Stimulated activated CD4-positive, alpha-beta T cell treated with anti-CD3 and anti-CD28 coated beads, Interleukin-2, amount 100 ng/mL, for 24 hours (primary cell): ENCODE results near the gene SBK2.
A peak's percentile ranks its signal among the peaks of the same experiment; 100 is the strongest.
"Not testable (repeated sequence)": the region's sequence is repeated elsewhere in the genome, so short reads cannot be mapped to it uniquely, and the experiment has no call there.

Source experiments
- DNase-seq, 2 donors: peaks; one replicate each; pipeline ENCODE4 v3.0.0-alpha.2; 2020

SBK2 gene, protein sequence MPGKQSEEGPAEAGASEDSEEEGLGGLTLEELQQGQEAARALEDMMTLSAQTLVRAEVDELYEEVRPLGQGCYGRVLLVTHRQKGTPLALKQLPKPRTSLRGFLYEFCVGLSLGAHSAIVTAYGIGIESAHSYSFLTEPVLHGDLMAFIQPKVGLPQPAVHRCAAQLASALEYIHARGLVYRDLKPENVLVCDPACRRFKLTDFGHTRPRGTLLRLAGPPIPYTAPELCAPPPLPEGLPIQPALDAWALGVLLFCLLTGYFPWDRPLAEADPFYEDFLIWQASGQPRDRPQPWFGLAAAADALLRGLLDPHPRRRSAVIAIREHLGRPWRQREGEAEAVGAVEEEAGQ

DNA sequence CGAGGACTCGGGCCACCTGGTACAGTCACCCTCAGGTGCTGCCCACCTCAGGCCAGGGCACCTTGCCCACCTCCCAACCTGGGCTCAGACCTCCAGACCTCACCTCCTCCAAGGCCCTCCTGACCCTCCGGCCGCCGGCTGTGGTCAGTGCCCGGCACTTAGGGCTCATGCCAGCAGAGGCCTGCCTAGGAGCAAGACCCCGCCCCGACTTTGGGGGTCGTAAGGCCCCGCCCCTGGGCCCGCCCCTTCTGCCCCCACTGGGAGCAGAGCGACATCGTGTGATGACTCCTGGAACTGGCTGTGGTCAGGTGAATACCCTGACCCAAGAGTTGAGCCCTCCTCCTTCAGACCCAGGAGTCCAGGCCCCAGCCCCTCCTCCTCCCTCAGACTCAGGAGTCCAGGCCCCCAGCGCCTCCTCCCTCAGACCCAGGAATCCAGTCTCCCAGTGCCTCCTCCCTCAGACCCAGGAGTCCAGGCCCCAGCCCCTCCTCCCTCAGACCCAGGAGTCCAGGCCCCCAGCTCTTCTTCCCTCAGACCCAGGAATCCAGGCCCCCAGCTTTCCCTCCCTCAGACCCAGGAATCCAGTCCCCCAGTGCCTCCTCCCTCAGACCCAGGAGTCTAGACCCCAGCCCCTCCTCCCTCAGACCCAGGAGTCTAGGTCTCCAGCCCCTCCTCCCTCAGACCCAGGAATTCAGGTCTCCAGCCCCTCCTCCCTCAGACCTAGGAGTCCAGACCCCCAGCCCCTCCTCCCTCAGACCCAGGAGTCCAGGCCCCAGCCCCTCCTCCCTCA lies at the start of gene SBK2:
Gene SBK2, minus strand, starts transcription at position 183 of the 790 bp plus-strand sequence. CDS start 839 bp downstream, outside the sequence.
- no peak for DNase-seq

DNA sequence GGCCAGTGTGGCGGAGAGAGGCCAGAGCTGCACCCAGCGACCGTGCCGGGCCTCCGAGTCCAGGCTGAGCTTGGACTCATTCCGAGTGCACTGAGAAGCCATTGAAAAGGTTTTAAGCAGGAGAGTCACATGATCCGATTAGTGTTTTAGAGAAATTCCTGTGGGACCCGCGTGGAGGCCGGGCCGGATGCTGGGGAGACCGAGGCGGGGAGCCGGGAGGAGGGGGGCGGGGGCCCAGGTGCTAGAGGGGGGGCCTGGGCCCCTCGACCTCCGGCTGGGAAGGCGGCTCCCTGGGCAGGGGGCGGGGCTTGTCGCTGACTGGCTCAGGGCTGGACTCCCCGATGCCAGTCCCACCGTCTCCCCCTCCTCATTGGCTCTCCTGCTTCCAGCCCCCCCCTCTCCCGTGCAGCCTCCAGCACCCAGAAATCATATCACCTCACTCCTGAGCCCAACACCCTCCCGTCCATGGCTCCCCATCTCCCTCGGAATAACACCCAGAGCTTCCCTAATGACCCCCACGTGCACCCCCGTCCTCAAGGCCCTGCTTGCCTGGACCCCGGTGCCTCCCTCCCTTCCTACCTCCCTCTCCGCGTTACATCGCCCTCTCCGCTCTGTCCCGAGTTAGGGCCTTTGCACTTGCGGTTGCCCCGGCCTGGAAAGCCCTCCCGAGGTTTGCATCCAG lies 48.9 kb upstream of the SBK2 start:
- peak; percentile 65 to 68 for DNase-seq

DNA sequence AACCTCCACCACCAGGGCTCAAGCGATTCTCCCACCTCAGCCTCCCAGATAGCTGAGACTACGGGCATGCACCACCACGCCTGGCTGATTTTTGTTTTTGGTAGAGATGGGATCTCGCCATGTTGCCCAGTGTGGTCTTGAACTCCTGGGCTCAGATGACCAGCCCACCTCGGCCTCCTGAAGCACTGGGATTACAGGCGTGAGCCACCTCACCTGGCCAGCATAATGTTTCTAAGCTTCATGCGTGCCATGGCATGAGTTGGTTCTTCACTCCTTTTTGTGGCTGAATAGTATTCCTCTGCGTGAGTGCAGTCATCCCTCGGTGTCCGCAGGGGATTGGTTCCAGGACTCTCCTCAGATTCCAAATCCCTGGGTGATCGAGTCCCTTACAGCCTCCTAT lies 47.9 kb upstream of the SBK2 start:
- no peak for DNase-seq

DNA sequence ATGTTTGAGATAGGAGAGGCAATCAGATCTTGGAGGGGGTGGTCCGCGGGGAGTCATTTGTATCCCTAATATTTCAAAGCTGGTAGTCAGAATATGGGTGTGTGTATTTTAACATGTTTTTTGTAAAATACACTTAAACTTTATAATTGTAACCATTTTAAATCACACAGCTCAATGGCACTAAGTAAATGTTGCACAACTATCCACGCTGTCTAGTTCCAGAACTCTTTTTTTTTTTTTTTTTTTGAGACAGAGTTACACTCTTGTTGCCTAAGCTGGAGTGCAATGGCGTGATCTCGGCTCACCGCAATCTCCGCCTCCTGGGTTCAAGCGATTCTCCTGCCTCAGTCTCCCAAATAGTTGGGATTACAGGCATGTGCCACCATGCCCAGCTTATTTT lies 47.0 kb upstream of the SBK2 start:
- not testable (repeated sequence) for DNase-seq

DNA sequence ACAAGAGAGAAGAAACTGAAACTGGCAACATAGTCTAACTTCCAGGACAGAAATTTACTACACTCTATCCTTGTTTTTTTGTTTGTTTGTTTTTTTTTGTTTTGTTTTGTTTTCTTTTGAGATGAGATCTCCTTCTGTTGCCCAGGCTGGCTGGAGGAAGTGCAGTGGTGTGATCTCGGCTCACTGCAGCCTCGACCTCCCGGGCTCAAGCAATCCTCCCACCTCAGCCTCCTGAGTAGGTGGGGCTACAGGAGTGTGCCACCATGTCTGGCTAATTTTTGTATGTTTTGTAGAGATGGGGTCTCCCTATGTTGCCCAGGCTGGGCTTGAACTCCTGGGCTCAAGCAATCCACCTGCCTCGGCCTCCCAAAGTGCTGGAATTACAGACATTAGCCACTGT lies 45.4 kb upstream of the SBK2 start:
- DNase-seq: not testable (repeated sequence)

DNA sequence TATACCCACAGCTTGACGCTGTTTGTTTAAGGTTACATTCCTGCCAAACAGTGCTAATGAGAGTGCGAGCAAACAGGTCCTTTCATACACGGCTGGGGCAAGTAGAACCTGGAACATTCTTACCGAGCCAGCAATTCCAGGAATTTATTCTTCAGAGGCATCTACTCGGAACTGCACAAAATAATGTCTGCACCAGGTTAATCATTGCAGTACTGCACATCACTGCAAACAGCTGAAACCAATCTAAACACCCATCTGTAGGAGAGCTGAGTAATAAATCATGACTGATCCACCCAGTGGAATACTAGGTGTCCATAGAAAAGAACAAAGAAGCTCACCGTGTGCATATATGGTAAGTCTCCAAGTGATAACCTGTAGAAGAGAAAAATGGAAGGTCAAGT lies 44.9 kb upstream of the SBK2 start:
- DNase-seq: no peak

DNA sequence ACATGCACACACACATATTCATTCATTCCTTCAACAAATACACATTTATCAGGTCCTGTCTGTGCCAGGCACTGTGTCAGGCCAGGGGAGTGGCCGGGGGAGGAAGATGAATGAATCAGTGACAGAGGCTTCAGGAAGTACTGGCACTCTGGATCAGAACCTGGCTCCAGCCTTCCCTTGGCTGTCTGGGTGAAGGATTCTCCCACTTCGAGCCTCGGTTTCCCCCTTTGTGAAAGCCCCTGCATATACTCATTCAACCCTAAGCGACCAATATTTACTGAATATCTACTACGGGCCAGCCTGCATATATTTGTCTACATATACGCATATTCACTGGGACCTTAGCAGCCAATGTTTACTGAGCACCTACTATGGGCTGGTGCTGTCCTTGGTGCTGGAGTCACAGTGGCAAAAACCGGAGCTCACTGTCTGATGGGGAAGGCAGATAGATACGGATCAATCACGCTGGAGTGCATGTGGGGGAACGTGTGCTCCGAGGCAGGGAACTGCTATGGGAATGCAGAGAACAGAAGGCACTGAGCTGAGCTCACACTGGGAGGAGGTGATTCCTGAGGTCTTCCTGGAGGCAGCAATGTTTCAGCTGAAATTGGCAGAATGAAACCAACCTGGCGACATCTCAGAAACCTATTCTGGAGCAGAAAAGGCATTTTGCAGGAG lies 44.4 kb upstream of the SBK2 start:
- DNase-seq: peak in 1 of 2 donors; percentile 33

DNA sequence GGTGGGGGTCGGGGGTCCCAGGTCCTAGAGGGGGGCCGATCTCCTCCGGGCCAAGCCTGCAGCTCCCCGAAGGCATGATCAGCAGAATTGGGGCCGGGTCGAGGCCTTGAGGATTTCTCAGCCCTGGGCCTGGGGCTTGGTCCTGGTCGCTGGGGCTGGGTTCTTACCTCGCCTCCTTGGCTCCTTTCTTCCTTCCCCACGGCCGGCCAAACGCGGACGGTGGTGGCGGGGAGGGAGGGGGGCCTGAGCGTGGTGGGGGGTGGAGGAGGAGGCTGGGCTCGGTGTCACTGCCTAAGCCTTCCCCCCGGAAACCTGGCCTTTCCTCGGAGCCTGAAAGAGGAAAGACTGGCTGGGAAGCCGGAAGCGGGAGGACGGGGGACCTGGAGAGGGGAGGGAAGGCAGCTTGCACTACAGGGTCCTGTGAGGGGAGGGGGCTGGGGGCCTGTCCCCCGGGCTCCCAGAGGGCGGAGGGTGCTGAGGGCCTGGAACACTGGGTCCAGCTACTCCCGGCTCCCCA lies 43.8 kb upstream of the SBK2 start, which contains the start of gene ZNF579:
Gene ZNF579, minus strand, starts transcription at position 221 of the 517 bp plus-strand sequence. CDS start 1,209 bp downstream, outside the sequence.
- peak; percentile 87 to 88 for DNase-seq

DNA sequence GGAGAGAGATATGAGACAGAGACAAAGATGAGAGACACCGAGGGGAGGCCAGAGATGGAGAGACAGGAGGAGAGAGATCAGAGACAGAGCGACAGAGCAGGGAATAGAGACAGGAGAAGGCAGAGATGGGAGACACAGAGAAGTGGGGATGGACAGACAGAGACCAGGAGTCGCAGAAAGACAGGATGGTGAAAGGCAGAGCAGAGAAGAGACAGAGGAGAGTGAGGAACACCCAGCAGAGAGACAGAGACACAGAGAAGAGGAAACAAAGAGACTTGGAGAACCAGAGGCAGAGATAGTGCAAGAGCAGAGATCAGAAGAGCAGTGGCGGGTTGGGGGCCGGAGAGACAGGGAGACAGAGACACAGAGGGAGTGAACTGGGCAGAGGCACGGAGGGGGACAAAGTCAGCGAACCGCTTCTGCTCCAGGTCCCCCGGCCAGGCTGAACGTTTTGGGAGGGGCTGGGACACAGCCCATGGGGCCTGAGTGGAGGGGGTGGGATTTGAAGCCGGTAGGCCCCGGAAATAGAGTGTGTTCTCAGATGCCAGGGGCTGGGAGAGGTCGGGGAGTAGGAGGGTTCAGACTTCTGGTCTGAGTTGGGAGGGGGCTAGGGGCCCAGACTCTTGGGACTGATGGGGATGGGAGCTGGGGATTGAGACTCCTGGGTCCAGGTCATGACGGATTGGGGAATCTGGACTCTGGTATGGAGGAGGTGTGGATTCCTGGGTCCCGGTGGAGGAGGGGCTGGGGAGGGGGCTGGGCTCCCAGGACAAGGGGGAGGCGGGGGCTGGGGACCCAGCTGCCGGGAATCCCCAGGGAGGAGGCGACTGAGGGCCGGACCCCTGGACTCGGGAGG lies 43.1 kb upstream of the SBK2 start:
- DNase-seq: no peak

DNA sequence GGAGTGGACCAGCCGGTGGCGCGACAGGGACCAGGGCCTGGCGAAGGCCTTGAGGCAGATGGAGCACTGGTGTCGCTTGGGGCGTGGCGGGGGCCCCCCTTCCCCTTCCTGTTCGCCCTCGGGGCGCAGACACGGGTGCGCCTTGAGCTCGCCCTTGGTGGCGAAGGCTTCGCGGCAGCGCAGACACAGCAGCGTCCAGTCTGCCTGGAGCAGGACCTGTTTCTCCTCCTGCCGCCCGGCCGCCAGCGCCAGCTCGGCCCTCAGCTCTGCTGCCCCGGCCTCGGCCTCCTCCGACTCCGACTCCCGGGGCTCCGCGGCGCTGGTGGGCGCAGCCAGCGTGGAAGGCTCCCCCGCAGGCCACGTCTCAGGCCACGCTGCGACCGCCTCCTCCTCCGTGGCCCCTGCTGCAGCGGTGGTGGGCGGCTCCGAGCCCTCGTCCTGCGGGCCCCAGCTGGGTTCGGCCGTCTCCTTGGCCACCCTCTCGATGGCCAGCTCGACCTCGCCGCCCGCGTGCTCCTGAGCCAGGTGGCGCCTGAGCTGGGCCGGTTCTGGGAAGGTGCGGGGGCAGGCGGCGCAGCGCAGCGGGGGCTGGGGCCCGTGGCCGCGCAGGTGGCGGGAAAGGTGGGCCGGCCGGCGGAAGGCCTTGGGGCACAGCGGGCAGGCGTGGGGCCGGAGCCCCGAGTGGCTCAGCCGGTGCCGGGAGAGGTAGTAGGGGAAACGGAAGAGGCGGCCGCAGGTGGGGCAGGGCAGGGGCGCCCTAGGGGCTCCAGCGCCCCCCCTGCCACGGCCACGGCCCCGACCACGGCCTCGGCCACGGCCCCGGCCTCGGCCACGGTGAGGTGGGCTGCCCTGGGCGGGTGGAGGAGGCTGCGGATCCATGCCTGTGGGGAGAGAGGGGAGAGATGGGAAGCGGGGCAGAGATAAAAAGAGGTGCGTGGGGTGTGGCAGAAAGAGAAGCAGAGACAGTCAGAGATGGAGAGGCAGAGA lies 42.1 kb upstream of the SBK2 start:
- DNase-seq: no peak

DNA sequence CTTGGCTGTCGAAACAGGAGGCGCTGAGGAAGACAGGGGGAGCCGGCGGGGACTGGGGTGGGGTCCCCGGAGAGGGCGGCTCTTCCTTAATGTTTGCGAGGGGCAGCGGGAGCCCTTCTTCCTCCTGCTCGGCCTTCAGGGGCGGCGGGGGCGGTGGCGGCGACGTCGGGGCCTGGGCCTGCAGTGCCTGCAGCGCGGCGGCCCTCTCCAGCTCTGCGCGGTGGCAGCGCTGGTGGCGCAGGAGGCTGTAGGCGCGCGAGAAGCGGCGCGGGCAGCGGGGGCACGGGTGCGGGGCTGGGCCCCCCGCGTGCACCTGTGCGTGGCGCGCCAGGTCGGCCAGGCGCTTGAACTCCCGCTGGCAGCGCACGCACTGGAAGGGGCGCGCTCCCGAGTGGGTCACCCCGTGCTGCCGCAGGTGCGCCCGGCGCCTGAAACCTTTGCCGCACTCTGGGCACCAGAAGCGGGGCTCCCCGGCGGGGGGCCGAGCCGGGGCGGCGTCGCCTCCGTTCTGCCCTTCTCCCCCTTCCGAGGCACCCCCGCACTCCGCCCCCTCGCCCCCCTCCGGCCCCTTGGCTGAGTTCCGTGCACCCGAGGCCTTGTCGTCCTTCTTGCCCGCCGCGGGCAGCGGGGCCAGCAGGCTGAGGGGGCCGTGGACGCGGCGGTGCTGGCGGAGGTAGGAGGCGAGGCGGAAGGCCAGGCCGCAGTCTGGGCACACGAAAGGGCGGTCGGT lies 41.3 kb upstream of the SBK2 start:
- no peak for DNase-seq

DNA sequence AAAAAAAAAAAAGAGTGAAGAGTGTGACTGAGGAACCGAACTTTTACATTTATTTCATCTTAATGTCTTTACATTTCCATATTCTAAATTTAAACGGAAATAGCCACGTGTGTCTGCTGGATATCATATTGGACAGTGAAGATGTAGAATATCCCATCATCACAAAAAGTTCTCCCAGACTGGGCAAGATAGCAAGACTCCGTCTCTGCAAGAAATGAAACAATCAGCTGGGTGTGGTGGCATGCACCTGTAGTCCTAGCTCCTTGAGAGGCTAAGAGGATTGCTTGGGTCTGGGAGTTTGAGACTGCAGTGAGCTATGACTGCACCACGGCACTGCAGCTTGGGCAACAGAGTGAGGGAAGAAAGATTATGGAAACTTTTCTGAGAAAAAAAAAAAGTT lies 39.8 kb upstream of the SBK2 start:
- no peak for DNase-seq

DNA sequence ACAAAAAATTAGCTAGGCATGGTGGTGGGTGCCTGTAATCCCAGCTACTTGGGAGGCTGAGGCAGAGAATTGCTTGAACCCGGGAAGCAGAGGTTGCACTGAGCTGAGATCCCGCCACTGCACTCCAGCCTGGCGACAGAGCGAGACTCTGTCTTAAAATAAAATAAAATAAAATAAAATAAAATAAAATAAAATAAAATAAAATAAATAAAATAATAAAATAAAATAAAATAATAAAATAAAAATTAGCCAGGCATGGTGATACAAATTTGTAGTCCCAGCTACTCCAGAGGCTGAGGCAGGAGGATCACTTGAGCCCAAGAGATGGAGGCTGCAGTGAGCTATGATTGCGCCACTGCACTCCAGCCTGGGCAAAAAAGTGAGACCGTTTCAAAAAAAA lies 37.0 kb upstream of the SBK2 start:
- not testable (repeated sequence) for DNase-seq

DNA sequence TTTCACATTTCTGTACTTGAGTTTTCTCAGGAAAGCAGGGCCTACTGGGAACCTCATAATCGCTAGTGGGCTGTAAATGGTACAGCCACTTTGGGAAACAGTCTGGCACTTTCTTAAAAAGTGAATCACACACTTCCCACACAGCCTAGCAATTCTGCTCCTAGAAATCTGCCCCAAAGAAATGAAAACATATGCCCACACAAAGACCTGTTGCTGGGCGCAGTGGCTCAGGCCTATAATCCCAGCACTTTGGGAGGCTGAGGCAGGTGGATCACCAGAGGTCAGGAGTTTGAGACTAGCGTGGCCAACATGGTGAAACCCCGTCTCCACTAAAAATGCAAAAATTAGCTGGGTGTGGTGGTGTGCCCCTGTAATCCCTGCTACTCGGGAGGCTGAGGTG lies 32.5 kb upstream of the SBK2 start:
- not testable (repeated sequence) for DNase-seq

DNA sequence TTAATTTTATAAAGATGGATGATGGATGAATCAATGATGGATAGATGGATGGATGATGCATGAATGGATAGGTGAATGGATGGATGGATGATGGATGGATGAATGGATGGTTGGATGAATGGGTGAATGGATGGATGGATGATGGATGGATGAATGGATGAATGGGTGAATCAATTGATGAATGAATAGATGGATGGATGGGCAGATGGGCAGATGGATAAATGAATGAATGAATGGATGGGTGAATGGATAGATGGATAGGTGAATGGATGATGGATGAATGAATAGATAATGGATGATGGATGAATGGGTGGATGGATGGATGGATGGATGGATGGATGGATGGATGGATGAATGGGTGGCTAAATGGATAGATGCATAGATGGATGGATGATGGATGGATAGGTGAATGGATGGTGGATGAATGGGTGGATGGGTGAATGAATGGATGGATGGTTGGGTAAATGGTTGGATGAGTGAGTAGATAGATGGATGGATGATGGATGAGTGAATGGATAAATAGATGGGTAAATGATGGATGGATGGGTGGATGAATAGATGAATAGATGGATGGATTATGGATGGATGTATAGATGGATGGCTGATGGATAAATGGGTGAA lies 30.9 kb upstream of the SBK2 start:
- no peak for DNase-seq

DNA sequence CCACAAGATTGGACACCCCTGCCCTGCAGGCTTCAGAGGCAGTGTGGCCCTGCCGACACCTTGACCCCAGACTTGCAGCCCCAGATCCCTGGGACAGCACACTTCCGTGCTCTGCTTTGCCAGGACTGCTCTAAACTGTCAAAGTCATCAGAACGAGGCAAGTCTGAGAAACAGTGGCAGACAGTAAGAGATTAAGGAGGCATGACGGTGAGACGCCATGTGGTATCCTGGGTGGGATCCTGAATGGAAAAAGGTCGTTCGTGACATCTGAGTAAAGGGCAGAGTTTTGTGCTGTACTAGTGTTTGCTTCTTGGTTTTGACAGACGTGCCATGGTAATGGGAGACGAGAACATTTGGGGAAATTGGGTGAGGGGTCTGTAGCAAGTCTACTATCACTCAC lies 29.9 kb upstream of the SBK2 start:
- no peak for DNase-seq

DNA sequence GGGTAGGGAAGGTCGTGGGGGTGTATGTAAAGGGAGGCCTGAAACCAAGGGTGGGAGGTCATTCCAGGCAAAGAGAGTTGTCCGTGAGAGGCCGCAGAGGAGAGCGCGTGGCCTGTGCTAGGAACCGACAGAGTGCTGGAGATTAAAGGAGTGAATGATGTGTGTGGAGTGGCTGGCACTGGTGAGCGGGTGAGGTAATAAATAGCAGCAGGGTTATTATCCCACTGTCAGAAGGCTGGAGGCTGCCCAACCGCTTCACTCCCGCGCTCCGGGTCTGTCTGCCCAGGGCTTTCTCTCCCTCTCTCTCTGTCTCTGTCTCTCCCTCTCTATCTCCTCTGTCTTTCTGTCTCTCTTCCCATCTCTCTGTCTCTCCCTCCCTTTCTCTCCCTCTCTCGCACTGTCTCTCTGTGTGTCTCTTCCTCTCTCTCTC lies 26.3 kb upstream of the SBK2 start:
- no peak for DNase-seq

DNA sequence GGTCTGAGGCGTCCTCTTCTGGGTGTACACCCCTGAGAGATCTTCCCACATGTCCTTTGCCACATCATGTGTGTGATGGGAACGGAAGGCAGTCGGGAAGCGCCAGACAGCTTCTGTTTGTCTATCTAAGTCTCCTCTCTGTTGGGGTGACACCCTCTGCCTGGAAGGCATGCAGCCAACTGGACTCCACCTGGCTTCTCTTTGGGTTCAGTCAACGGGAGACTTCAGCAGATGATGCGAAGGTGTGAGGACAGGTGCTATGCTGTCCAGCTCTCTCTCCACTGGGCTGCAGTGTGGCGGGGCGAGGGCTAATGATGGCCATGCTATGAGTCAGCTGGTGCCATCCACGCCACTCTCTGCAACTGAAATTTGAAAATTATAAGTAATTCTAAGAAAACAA lies 22.8 kb upstream of the SBK2 start:
- no peak for DNase-seq

DNA sequence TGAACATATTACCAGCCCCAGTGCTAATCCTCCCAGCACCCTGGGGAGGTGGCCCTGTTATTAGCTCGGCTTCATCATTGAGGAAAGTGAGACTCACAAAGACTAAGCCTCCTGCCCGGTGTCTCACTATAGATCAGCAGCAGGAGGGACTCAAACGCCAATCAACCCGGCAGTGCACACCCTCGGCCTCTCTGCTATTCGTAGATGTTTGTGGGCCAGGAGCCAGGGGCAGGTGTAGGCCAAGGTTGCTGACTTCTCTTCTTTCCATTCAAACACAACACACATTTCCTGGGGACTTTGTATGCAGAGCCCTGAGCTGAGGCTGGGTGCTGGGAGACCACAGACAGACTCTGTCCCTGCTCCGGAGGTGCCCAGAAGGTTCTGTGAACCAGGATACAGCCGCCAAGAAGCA lies 17.8 kb upstream of the SBK2 start:
- no peak for DNase-seq
